NCI-H1105 (cell line): Measurements from ENCODE around the gene MCEMP1.

Experiments
- DNase-seq: peaks from one replicate; lab custom pipeline; 2025; lab: John Stamatoyannopoulos, UW

Gene MCEMP1

DNA sequence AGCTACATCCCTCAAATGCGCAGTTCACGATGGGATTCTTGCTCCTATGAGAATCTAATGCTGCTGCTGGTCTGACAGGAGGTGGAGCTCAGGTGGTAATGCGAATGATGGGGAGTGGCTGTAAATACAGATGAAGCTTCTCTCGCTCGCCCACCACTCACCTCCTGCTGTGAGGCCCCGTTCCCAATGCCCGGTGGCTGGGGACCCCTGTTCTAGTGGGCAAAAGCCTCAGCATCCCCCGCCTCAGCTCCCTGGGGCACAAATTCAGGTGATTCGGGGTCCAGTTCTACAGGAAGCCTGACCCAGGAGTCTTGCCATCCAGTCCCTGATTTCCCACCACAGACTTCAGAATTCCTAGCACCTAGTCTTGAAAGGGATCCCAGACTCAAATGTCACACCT, 4.4 kb upstream of the MCEMP1 start:
- no peak for DNase-seq

- DNase-seq, result no peak
Observed at GRCh38 chr19:7674010-7675005, 2.6 kb upstream of the MCEMP1 start.

GRCh38 chr19:7676376-7676775, 514 bp upstream of the MCEMP1 start:
- no peak for DNase-seq

- DNase-seq, result no peak
Observed at GRCh38 chr19:7677669-7678311, 900 bp downstream of the MCEMP1 start.

- DNase-seq, result no peak
Observed at GRCh38 chr19:7678971-7679751, 2.3 kb downstream of the MCEMP1 start.

GRCh38 chr19:7679771-7680605, 3.1 kb downstream of the MCEMP1 start:
- no peak for DNase-seq

GRCh38 chr19:7680606-7681339, 3.9 kb downstream of the MCEMP1 start, which contains the start of gene TRAPPC5:
TRAPPC5 (plus strand) TSS chr19:7680833; CDS start chr19:7682254, 1,421 bp downstream.
- peak; percentile 73 for DNase-seq

GRCh38 chr19:7681340-7682174, 4.7 kb downstream of the MCEMP1 start:
- no peak for DNase-seq

- no peak for DNase-seq
Observed at GRCh38 chr19:7682175-7682855, 5.4 kb downstream of the MCEMP1 start.

DNA sequence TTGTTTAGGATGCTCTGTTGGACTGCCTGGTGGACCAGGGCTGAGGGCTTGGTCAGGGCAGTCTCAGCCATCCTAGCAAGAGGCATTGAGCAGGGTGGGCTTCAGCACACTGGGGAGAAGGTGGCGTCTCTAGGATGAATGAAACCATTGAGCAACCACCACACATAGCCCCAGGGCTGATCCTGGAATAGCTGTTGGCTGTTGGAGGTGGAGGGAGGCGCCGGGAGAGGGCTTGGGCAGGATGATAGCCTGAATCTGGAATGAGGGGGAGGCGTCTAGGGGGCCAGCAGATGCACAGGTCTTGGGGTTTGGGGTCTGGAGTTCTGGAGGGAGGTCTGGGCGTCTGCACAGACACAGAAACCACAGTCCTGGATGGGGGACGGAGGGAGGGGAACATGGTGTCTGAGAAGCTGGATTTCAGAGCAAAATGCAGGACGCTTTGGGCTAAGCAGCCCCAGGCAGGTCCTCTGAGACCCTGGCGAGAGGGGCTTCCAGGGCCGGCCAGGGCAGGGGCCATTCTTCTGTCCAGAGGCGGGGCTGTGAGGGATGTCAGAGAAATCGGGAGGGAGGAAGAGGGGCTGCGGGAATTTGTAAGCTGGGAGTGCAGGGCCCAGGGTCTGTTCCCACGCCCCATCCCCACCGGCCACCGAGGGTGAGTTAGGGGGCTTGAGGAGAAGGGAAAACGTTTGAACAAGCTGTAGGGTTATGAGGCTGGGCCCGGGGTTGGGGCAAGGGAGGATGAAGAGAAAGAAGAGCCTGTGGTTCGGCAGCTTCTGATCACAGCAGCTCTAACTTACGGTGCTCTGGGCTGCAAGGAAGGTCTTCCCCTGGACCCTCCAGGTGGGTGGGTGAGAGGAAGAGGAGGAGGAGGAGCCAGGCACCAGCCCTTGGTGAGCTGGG, 8.9 kb downstream of the MCEMP1 start:
- DNase-seq, result no peak

DNA sequence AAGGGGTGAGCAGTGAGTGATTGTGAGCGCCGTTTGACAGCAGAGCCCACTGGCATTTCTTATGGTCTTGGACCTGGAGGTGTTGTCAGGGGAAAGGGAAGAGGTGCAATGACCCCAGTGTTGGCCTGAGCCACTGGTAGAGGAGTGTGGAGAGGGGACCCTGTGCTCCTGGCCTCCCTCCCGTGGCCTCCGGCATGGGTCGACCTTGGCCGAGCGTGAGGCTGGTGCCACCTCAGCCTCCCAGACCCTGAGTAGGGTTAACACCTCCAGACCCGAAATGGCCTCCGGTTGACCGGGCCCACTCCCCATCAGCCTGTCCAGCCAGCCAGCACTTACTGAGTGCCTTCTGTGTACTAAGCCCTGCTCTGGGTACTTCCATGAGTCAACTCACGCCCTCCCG, 10.3 kb downstream of the MCEMP1 start:
- no peak for DNase-seq

GRCh38 chr19:7689165-7689564, 12.3 kb downstream of the MCEMP1 start:
- DNase-seq, result no peak

DNA sequence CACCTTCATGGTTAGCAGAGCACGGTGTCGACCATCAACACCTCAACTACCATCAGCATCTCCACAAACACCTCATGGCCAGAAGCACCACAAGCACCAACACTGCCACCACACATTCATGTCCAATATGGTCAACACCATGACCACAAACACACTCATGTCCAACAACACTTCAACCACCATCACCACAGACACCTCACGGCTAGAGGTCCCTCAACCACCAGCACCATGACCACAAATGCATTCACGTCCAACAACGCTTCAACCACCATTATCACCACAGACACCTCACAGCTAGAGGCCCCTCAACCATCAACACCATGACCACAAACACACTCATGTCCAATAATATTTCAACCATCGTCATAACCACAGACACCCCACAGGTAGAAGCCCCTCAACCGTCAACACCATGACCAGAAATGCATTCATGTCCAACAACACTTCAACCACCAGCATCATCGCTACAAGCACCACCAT, 13.9 kb downstream of the MCEMP1 start:
- DNase-seq, result no peak

DNA sequence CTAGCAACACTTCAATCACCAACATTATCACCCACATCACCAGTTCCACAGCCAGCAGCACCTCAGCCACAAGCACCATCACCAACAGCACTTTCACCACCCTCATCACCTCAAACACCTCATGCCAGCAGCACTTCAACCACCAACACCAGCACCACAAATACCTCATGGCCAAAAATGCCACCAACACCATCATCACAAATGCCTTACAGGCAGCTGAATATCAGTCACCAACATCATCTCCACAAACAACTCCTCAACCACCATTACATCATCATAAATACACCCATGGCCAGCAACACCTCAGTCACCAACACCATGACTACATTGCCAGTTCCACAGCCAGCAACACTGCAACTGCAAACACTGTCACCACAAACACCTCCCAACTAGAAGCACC, 14.6 kb downstream of the MCEMP1 start:
- DNase-seq, result no peak

DNA sequence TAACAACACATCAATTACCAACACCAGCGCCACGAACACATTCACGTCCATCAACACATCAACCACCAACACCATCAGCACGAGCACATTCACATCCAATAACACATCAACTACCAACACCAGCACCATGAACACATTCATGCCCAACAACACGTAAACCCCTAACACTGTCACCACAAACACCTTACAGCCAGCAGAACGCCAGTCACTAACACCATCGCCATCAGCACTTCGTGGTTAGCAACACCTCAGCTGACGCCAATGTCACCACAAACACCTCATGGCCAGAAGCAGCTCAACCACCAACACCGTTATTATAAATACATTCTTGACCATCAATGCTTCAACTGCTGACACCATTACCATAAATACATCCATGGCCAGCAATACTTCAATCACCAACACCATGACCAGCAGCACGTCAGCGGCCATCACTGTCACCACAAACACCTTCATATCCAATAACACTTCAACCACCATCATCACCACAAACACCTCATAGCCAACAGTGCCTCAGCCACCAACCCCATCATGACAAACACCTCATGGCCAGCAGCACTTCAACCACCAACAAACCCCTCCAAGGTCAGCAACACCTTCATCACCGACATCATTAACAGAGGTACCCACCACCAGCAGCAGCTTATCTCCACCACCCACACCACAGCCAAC, 15.7 kb downstream of the MCEMP1 start:
- no peak for DNase-seq

GRCh38 chr19:7694499-7694898, 17.6 kb downstream of the MCEMP1 start:
- DNase-seq, result no peak

GRCh38 chr19:7697721-7698287, 20.9 kb downstream of the MCEMP1 start:
- DNase-seq, result no peak
